Stimulated activated CD4-positive, alpha-beta T cell treated with anti-CD3 and anti-CD28 coated beads, Interleukin-1b, Interleukin-23, amount 100 ng/mL, for 24 hours (primary cell): ENCODE measurements around the gene CGB1.

Source experiments
- DNase-seq, 4 experiments: peaks; one replicate each; pipeline ENCODE4 v3.0.0-alpha.2; 2020; ENCODE audit warnings: low read depth in 4 of 4, low spot score in 1 of 4

CGB1 gene

GRCh38 chr19:48997972-48998371 lies 38.7 kb downstream of the CGB1 start:
- peak in 3 of 4 experiments; percentile 21 to 47 (median 21) for DNase-seq

DNA sequence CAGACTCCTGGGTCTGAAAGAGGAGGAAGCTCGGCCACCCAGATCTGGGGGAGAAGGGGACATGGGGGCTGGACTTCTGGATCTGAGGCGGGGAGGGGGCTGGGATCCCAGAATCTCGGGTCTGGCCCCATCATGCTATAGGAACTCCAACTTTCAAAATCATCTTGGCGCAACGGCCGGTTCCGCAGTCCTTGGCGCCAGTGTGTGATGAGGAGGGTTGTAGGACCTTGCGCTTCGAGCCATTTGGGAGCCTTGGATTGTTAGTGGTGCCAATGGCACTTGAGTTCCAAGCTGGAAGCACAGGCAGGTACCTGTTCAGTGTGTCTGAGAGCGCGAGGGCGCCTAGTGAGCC lies 42.7 kb downstream of the CGB1 start:
- no peak for DNase-seq

GRCh38 chr19:48993175-48994034 lies 43.3 kb downstream of the CGB1 start, which contains the start of the genes GYS1 and RUVBL2:
Gene GYS1 (minus strand): TSS chr19:48993309. CDS start chr19:48993112, 197 bp downstream.
Gene RUVBL2 (plus strand): TSS chr19:48993887. CDS start chr19:48993912, 25 bp downstream.
- peak; percentile 94 to 100 (median 98) for DNase-seq

- DNase-seq: no peak
These were observed 44.0 kb downstream of the CGB1 start for GRCh38 chr19:48992581-48993174.

DNA sequence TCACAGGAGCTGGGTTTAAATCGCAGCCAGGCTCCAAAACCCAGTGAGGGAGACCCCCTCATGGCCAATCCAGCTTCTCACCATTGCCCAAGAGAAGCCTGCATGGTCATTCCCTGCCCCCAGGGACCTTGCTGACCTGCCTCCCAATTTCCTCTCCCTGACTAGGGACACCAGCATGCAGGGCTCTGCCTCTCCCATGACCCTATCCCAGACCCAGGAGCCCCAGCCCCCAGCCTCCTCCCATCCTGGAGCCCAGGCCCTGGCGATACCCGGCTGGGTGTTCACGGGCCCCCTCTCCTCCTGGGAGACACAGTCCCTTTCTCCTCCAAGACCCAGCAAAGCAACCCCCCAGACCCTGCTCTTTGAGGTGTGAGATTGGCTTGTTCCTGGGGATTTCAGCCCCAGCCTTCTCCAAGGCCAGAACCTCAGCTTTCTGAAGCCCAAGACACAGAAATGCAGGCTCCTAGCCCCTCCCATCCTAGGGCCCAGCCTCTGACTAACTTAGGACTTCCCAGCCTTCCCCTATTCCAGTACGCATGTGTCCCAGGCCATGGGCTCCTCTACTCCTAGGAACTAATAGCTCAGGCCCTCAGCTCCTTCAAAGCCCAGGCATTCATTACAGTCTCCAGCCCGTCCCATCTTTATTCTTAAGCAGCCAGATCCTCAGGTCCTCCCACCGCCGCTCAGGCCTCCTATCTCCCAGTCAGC lies 44.7 kb downstream of the CGB1 start:
- DNase-seq: no peak

DNA sequence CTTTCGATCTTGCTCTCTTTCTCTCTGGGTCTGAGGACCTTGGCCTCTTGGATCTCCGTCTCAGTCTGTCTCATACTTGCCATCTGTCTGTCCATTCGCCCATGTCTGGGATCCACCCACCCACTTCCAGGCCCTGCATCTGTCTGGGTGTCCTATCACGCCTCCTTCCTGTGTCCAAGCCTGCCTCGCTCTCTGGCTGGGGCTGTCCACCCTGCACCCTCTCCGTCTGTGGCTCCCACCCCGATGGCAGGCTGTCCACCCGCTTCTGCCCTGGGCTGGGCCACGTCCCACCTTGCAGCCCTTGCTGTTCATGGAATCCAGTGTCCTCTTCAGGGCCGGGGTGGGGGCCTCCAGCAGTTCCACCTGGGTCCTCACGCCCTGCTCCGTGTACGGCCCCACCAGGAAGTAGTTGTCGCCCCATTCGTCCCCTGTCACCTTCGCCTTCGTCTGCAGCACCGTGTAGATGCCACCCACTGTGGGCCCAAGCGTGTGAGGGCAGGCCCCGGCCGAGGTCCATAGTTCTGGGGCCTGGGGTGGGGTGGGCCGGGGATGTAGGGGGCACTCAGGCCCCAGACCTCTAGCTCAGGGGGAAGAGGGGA lies 45.6 kb downstream of the CGB1 start:
- no peak for DNase-seq

DNA sequence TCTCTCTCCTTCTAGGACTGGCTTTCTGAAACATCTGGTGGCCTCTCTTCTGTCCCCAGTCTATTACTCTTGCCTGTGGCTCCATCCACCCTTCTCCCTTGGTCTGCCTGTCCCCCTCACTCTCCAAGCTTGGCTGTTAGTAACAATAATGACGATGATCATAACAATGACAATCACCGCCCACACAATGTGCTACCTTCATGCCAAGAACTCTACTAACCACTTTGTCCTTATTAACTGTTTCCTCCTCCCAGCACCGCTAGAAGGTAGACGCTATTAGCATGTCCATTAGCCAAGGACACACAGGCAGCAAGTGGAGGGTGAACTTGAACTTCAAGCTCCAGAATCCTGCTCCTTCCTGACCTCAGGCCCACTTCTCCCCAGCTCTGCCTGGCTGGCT lies 46.3 kb downstream of the CGB1 start:
- DNase-seq: no peak

- DNase-seq: no peak
These were observed 46.9 kb downstream of the CGB1 start for GRCh38 chr19:48989701-48990291.

DNA sequence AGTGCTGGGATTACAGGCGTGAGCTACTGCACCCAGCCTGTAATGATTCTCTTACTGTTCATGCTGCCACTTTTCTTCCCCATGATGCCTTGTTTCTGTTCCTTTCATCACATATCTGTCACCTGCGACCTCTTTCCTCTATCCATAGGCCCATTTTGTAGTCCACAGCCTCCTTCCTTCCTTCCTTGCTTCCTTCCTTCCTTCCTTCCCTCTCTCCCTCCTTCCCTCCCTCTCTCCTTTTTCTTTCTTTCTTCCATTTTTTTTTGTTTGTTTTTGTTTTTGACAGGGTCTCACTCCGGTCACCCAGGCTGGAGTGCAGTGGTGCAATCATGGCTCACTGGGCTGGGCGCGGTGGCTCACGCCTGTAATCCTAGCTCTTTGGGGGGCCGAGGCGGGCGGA lies 47.8 kb downstream of the CGB1 start:
- DNase-seq: no peak

GRCh38 chr19:48988286-48988685 lies 48.4 kb downstream of the CGB1 start:
- no peak for DNase-seq

DNA sequence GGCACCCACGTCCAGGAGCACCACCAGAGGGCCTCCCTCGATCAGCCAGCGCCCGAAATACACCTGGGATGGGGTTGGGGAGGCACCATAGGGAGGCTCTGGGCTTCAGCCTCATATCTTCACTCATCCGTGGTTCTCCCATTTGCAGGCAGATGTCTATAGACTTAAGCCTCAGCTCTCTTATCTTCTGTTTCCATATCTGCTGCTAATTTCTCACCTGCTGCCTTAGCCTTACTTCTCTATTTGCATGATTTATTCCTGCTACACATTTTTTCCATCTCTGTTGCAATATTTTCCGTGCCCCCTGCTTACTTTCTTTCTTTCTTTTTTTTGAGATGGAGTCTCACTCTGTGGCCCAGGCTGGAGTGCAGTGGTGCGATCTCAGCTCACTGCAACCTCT lies 49.4 kb downstream of the CGB1 start:
- no peak for DNase-seq

DNA sequence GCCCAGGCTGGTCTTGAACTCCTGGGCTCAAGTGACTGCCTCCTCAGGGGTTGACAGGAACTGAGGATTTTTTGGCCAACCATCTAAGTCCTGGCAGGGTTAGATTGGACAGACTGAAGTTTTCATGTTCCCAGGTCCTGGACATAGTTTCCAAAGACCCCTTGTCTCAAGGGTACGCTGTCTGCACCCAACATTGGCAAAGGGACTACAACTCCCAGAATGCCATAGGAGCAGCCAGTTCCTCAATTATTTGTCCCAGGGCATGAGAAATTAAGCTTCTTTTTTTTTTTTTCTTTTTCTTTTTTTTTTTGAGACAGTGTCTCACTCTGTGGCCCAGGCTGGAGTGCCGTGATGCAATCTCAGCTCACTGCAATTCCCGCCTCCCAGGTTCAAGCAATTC lies 50.5 kb downstream of the CGB1 start:
- DNase-seq: no peak

- no peak for DNase-seq
These were observed 51.0 kb downstream of the CGB1 start for GRCh38 chr19:48985711-48986110.
